Measurements from ENCODE around the gene DAPK1.
A peak's percentile ranks its signal among the peaks of the same experiment; 100 is the strongest.

DAPK1 gene

GRCh38 chr9:87606841-87607521, 109.3 kb downstream of the DAPK1 start:
- Histone ChIP-seq H2BK12ac (ENCODE audit: low read length in 2 of 2) (peak overlapping the region; percentile 12 to 28), H3K23ac (ENCODE audit: low read length in 2 of 2) (no peak overlapping the region), H3K4me2 (ENCODE audit: low read length, poor library complexity, severe bottlenecking) (no peak overlapping the region), H3K27ac (ENCODE audit: low read length, poor library complexity, severe bottlenecking) (peak overlapping the region; percentile 83), H4K8ac (ENCODE audit: low read length) (peak overlapping the region; percentile 28), H4K91ac (ENCODE audit: low read length) (no peak overlapping the region), H3K9ac (ENCODE audit: low read length) (peak overlapping the region; percentile 13), H2AFZ (ENCODE audit: low read depth, low read length) (no peak overlapping the region), H3K4me1 (ENCODE audit: control insufficient read depth, insufficient read depth, low read depth, low read length) (peaks cover 23% of the 10 kb centered on the region), H2AK5ac (ENCODE audit: low read length, severe bottlenecking) (peak overlapping the region; percentile 33), H2BK5ac (ENCODE audit: low read depth, low read length, poor library complexity, severe bottlenecking) (no peak overlapping the region), H2BK15ac (ENCODE audit: low read depth, poor library complexity, severe bottlenecking) (no peak overlapping the region), H3K14ac (ENCODE audit: low read length in 2 of 2) (no peak overlapping the region), H3K4me3 (ENCODE audit: insufficient read depth in 1 of 2, low read depth in 1 of 2, low read length in 2 of 2) (no peak overlapping the region), H2BK120ac (ENCODE audit: low read depth, low read length) (peak overlapping the region; percentile 91), H3K18ac (ENCODE audit: low read depth in 1 of 2, low read length in 2 of 2) (peak overlapping the region in 1 of 2 experiments; percentile 30), H3K9me3 (ENCODE audit: control insufficient read depth, low read length) (no peaks in the 10 kb centered on the region), H3K4ac (ENCODE audit: low read depth in 1 of 2, low read length in 2 of 2) (no peak overlapping the region), H3K79me1 (replicated peaks; ENCODE audit: low read length, poor library complexity, severe bottlenecking) (peaks cover 33% of the 10 kb centered on the region), H3K27me3 (ENCODE audit: control insufficient read depth in 1 of 2, insufficient read depth in 1 of 2, low read length in 2 of 2) (no peaks in the 10 kb centered on the region), H3K36me3 (ENCODE audit: control insufficient read depth in 1 of 2, insufficient read depth in 2 of 2, low read depth in 1 of 2, low read length in 2 of 2) (peaks cover 11 to 17% of the 10 kb centered on the region in 2 experiments)
- DNase-seq, result peak; percentile 69
- WGBS, result 13% methylated on average over 3 of the region's 3 CpGs

- no peak for DNase-seq
- Histone ChIP-seq H3K79me1 (replicated peaks; ENCODE audit: low read length, poor library complexity, severe bottlenecking) (peaks cover 32% of the 10 kb centered on the region), H4K8ac (ENCODE audit: low read length) (no peak overlapping the region), H2BK5ac (ENCODE audit: low read depth, low read length, poor library complexity, severe bottlenecking) (no peak overlapping the region), H3K9me3 (ENCODE audit: control insufficient read depth, low read length) (no peaks in the 10 kb centered on the region), H3K23ac (ENCODE audit: low read length in 2 of 2) (no peak overlapping the region), H2BK120ac (ENCODE audit: low read depth, low read length) (no peak overlapping the region), H2AK5ac (ENCODE audit: low read length, severe bottlenecking) (no peak overlapping the region), H3K18ac (ENCODE audit: low read depth in 1 of 2, low read length in 2 of 2) (peak overlapping the region in 1 of 2 experiments; percentile 14), H3K14ac (ENCODE audit: low read length in 2 of 2) (no peak overlapping the region), H3K27ac (ENCODE audit: low read length, poor library complexity, severe bottlenecking) (peak overlapping the region; percentile 3), H3K27me3 (ENCODE audit: control insufficient read depth in 1 of 2, insufficient read depth in 1 of 2, low read length in 2 of 2) (no peaks in the 10 kb centered on the region), H3K4me2 (ENCODE audit: low read length, poor library complexity, severe bottlenecking) (no peak overlapping the region), H3K4me3 (ENCODE audit: insufficient read depth in 1 of 2, low read depth in 1 of 2, low read length in 2 of 2) (no peak overlapping the region), H3K4me1 (ENCODE audit: control insufficient read depth, insufficient read depth, low read depth, low read length) (peaks cover 22% of the 10 kb centered on the region), H2BK15ac (ENCODE audit: low read depth, poor library complexity, severe bottlenecking) (no peak overlapping the region), H4K91ac (ENCODE audit: low read length) (no peak overlapping the region), H3K9ac (ENCODE audit: low read length) (no peak overlapping the region), H3K36me3 (ENCODE audit: control insufficient read depth in 1 of 2, insufficient read depth in 2 of 2, low read depth in 1 of 2, low read length in 2 of 2) (peaks cover 11 to 17% of the 10 kb centered on the region in 2 experiments), H3K4ac (ENCODE audit: low read depth in 1 of 2, low read length in 2 of 2) (no peak overlapping the region), H2BK12ac (ENCODE audit: low read length in 2 of 2) (peak overlapping the region in 1 of 2 experiments; percentile 31), H2AFZ (ENCODE audit: low read depth, low read length) (no peak overlapping the region)
- 86% methylated on average over 2 of the region's 3 CpGs for WGBS
Observed at GRCh38 chr9:87607859-87608258, 110.2 kb downstream of the DAPK1 start.

GRCh38 chr9:87609002-87609401, 111.3 kb downstream of the DAPK1 start:
- Histone ChIP-seq H3K4me2 (ENCODE audit: low read length, poor library complexity, severe bottlenecking) (no peak overlapping the region), H2BK5ac (ENCODE audit: low read depth, low read length, poor library complexity, severe bottlenecking) (no peak overlapping the region), H2BK120ac (ENCODE audit: low read depth, low read length) (no peak overlapping the region), H4K91ac (ENCODE audit: low read length) (no peak overlapping the region), H3K79me1 (replicated peaks; ENCODE audit: low read length, poor library complexity, severe bottlenecking) (peaks cover 31% of the 10 kb centered on the region), H3K4me3 (ENCODE audit: insufficient read depth in 1 of 2, low read depth in 1 of 2, low read length in 2 of 2) (no peak overlapping the region), H4K8ac (ENCODE audit: low read length) (no peak overlapping the region), H3K27ac (ENCODE audit: low read length, poor library complexity, severe bottlenecking) (no peak overlapping the region), H3K23ac (ENCODE audit: low read length in 2 of 2) (no peak overlapping the region), H3K4me1 (ENCODE audit: control insufficient read depth, insufficient read depth, low read depth, low read length) (peaks cover 19% of the 10 kb centered on the region), H2BK15ac (ENCODE audit: low read depth, poor library complexity, severe bottlenecking) (no peak overlapping the region), H2AK5ac (ENCODE audit: low read length, severe bottlenecking) (peak overlapping the region; percentile 52), H3K9ac (ENCODE audit: low read length) (no peak overlapping the region), H3K18ac (ENCODE audit: low read depth in 1 of 2, low read length in 2 of 2) (no peak overlapping the region), H3K27me3 (ENCODE audit: control insufficient read depth in 1 of 2, insufficient read depth in 1 of 2, low read length in 2 of 2) (no peaks in the 10 kb centered on the region), H3K36me3 (ENCODE audit: control insufficient read depth in 1 of 2, insufficient read depth in 2 of 2, low read depth in 1 of 2, low read length in 2 of 2) (peaks cover 11 to 17% of the 10 kb centered on the region in 2 experiments), H2AFZ (ENCODE audit: low read depth, low read length) (no peak overlapping the region), H3K9me3 (ENCODE audit: control insufficient read depth, low read length) (no peaks in the 10 kb centered on the region), H3K14ac (ENCODE audit: low read length in 2 of 2) (no peak overlapping the region), H3K4ac (ENCODE audit: low read depth in 1 of 2, low read length in 2 of 2) (no peak overlapping the region), H2BK12ac (ENCODE audit: low read length in 2 of 2) (no peak overlapping the region)
- DNase-seq, result no peak
- 96% methylated on average over 11 of the region's 11 CpGs for WGBS

- no peak overlapping the region for H4K91ac ChIP-seq (ENCODE audit: low read length)
- H3K4me2 ChIP-seq (ENCODE audit: low read length, poor library complexity, severe bottlenecking), result no peak overlapping the region
- no peak overlapping the region for H2BK120ac ChIP-seq (ENCODE audit: low read depth, low read length)
- H4K8ac ChIP-seq (ENCODE audit: low read length), result no peak overlapping the region
- no peak overlapping the region for H3K9ac ChIP-seq (ENCODE audit: low read length)
- H3K36me3 ChIP-seq (ENCODE audit: control insufficient read depth in 1 of 2, insufficient read depth in 2 of 2, low read depth in 1 of 2, low read length in 2 of 2), result peaks cover 11 to 18% of the 10 kb centered on the region in 2 experiments
- H2AFZ ChIP-seq (ENCODE audit: low read depth, low read length), result no peak overlapping the region
- H3K4me3 ChIP-seq (ENCODE audit: insufficient read depth in 1 of 2, low read depth in 1 of 2, low read length in 2 of 2), result no peak overlapping the region
- WGBS, result 96% methylated on average over 5 of the region's 5 CpGs
- H3K9me3 ChIP-seq (ENCODE audit: control insufficient read depth, low read length), result no peaks in the 10 kb centered on the region
- peaks cover 18% of the 10 kb centered on the region for H3K4me1 ChIP-seq (ENCODE audit: control insufficient read depth, insufficient read depth, low read depth, low read length)
- H3K79me1 ChIP-seq (replicated peaks; ENCODE audit: low read length, poor library complexity, severe bottlenecking), result peaks cover 29% of the 10 kb centered on the region
- no peak overlapping the region for H3K27ac ChIP-seq (ENCODE audit: low read length, poor library complexity, severe bottlenecking)
- H3K4ac ChIP-seq (ENCODE audit: low read depth in 1 of 2, low read length in 2 of 2), result no peak overlapping the region
- H2AK5ac ChIP-seq (ENCODE audit: low read length, severe bottlenecking), result no peak overlapping the region
- DNase-seq, result no peak
- H3K14ac ChIP-seq (ENCODE audit: low read length in 2 of 2), result no peak overlapping the region
- H3K27me3 ChIP-seq (ENCODE audit: control insufficient read depth in 1 of 2, insufficient read depth in 1 of 2, low read length in 2 of 2), result no peaks in the 10 kb centered on the region
- H3K18ac ChIP-seq (ENCODE audit: low read depth in 1 of 2, low read length in 2 of 2), result no peak overlapping the region
- no peak overlapping the region for H3K23ac ChIP-seq (ENCODE audit: low read length in 2 of 2)
- H2BK5ac ChIP-seq (ENCODE audit: low read depth, low read length, poor library complexity, severe bottlenecking), result no peak overlapping the region
- H2BK15ac ChIP-seq (ENCODE audit: low read depth, poor library complexity, severe bottlenecking), result no peak overlapping the region
- H2BK12ac ChIP-seq (ENCODE audit: low read length in 2 of 2), result no peak overlapping the region
Observed at GRCh38 chr9:87609486-87609885, 111.8 kb downstream of the DAPK1 start.

Measured in mesenchymal stem cell (in vitro differentiated cells and primary cell).